DOHH2 (cell line): Measurements from ENCODE around the gene PCAT6.

ENCODE experiments used
- H3F3A ChIP-seq: fragments of 200-600 bp; sonication (generic), shearing (Covaris generic); 2 replicates; pipeline ENCODE4 v1.6.0; 2016; ENCODE audit warnings: antibody characterized with exemption, mild to moderate bottlenecking; ENCODE audit not compliant: control insufficient read depth, insufficient read depth
- H3K27ac ChIP-seq: fragments of 200-600 bp; sonication (generic); 2 replicates; pipeline ENCODE4 v1.5.1; 2014; ENCODE audit warnings: low read depth, mild to moderate bottlenecking, low read length, moderate library complexity
- H3K27me3 ChIP-seq: fragments of 200-600 bp; sonication (generic); 2 replicates; pipeline ENCODE4 v1.6.1; 2014; ENCODE audit warnings: mild to moderate bottlenecking, low read length, mixed read lengths; ENCODE audit not compliant: control insufficient read depth
- H3K36me3 ChIP-seq: fragments of 200-600 bp; sonication (generic); 2 replicates; pipeline ENCODE4 v1.6.1; 2014; ENCODE audit warnings: mild to moderate bottlenecking, low read length, moderate library complexity, mixed read lengths; ENCODE audit not compliant: control insufficient read depth
- H3K4me1 ChIP-seq: fragments of 200-600 bp; sonication (generic); 2 replicates; pipeline ENCODE4 v1.6.1; 2014; ENCODE audit warnings: mild to moderate bottlenecking, low read length, mixed read lengths; ENCODE audit not compliant: control insufficient read depth
- H3K4me2 ChIP-seq: fragments of 200-600 bp; sonication (generic); 2 replicates; pipeline ENCODE4 v1.6.0; 2014; ENCODE audit warnings: mild to moderate bottlenecking, low read length, moderate library complexity
- H3K4me3 ChIP-seq: fragments of 200-600 bp; sonication (generic); 2 replicates; pipeline ENCODE4 v1.5.1; 2014; ENCODE audit warnings: mild to moderate bottlenecking, low read length, mixed read lengths
- H3K79me2 ChIP-seq: fragments of 200-600 bp; sonication (generic); 2 replicates; pipeline ENCODE4 v1.6.1; 2014; ENCODE audit warnings: mild to moderate bottlenecking, low read length, mixed read lengths; ENCODE audit not compliant: control insufficient read depth
- H3K9me2 ChIP-seq: fragments of 200-600 bp; sonication (generic); replicated peaks from 2 replicates; pipeline ENCODE4 v1.6.1; 2014; ENCODE audit warnings: mild to moderate bottlenecking, low read length, mixed read lengths; ENCODE audit not compliant: control insufficient read depth
- H3K9me3 ChIP-seq: fragments of 200-600 bp; sonication (generic); 2 replicates; pipeline ENCODE4 v1.6.1; 2014; ENCODE audit warnings: antibody characterized with exemption, low read length, mixed read lengths; ENCODE audit not compliant: control insufficient read depth, insufficient read depth
- H4K20me1 ChIP-seq: fragments of 200-600 bp; sonication (generic); 2 replicates; pipeline ENCODE4 v1.6.0; 2014; ENCODE audit warnings: low read depth, mild to moderate bottlenecking, antibody characterized with exemption, low read length, moderate library complexity; ENCODE audit not compliant: control insufficient read depth, insufficient read depth
- EZH2phosphoT487 ChIP-seq: fragments of 200-600 bp; sonication (generic); IDR thresholded peaks from 2 replicates; pipeline ENCODE4 v1.6.1; 2017; ENCODE audit warnings: borderline replicate concordance, mild to moderate bottlenecking, antibody characterized with exemption, low read length, moderate library complexity, mixed read lengths
- TF ChIP-seq, protein P1 (sequence below): fragments of 200-600 bp; sonication (generic); IDR thresholded peaks from one replicate; pipeline ENCODE4 v1.5.1; 2014; ENCODE audit warnings: antibody characterized with exemption, mild to moderate bottlenecking, low read depth, low read length; ENCODE audit not compliant: poor library complexity, severe bottlenecking

The PCAT6 gene

DNA sequence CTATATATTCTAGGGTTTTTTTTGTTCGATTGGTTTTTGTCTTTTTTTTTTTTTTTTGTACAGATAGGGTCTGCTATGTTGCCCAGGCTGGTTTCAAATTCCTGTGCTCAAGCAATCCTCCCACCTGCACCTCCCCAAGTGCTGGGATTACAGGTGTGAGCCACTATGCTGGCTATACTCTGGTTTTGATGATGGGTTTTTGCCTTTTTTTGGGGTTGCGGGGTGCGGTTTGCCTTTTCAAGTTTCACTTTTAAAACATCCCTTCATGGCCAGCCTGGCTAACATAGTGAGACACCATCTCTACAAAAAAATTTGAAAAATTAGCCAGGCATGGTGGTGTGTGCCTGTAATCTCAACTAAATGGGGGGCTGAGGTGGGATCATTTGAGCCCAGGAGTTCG, 12.5 kb upstream of the PCAT6 start:
- Histone ChIP-seq H3F3A (no peaks in the 10 kb centered on the region), H3K9me2 (no peaks in the 10 kb centered on the region), H3K36me3 (no peaks in the 10 kb centered on the region), H3K79me2 (no peaks in the 10 kb centered on the region), H3K27me3 (peaks cover 39% of the 10 kb centered on the region), H3K4me3 (no peak overlapping the region), H3K9me3 (no peaks in the 10 kb centered on the region), H4K20me1 (no peaks in the 10 kb centered on the region), H3K4me1 (no peaks in the 10 kb centered on the region), H3K27ac (no peak overlapping the region), H3K4me2 (no peak overlapping the region)
- TF ChIP-seq EZH2phosphoT487 = no peak

DNA sequence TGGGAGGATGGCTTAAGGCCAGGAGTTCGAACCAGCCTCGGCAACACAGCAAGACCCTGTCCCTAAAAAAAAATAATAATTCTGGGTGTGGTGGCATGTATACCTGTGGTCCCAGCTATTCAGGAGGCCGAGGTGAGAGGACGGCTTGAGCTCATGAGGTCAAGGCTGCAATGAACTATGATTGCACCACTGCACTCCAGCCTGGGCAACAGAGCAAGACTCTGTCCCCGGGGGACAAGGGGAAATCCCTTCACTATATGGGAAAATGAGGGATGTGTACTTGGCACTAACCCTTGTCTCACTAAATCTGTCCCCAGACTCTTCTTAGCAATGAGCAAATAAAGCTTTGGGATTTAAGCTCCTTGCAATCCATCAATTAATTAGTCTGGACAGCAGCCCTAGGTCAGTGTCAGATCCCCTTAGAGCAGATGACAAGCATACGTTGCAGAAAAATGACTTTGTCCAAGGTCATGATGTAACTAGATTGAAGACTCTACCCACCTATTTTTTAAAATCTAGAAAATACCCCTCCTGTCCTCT, 11.9 kb upstream of the PCAT6 start:
- H4K20me1 ChIP-seq = no peaks in the 10 kb centered on the region
- no peaks in the 10 kb centered on the region for H3K4me1 ChIP-seq

DNA sequence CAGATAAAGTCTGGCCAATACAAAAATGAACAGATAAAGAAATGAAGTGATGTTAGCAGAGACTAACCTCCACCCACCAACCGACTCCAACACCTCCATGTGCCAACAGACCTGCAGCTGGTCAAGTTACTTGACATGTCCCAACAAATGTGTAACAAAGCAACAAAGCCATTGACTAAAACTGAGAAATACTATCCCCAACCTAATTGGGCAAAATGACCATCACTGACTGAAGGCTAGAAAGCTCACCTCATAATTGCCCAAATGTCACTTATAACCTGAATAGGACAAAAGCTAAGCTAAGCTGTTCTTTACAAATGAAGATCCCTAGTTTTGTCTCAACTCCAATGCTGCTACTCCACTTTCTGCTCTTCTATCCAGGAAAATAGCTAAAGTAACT, 10.0 kb upstream of the PCAT6 start:
- no peak for TF ChIP-seq EZH2phosphoT487
- TF ChIP-seq, protein P1, sequence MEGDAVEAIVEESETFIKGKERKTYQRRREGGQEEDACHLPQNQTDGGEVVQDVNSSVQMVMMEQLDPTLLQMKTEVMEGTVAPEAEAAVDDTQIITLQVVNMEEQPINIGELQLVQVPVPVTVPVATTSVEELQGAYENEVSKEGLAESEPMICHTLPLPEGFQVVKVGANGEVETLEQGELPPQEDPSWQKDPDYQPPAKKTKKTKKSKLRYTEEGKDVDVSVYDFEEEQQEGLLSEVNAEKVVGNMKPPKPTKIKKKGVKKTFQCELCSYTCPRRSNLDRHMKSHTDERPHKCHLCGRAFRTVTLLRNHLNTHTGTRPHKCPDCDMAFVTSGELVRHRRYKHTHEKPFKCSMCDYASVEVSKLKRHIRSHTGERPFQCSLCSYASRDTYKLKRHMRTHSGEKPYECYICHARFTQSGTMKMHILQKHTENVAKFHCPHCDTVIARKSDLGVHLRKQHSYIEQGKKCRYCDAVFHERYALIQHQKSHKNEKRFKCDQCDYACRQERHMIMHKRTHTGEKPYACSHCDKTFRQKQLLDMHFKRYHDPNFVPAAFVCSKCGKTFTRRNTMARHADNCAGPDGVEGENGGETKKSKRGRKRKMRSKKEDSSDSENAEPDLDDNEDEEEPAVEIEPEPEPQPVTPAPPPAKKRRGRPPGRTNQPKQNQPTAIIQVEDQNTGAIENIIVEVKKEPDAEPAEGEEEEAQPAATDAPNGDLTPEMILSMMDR = no peak
- Histone ChIP-seq H3K4me1 (no peaks in the 10 kb centered on the region), H3K79me2 (no peaks in the 10 kb centered on the region), H3K4me3 (no peak overlapping the region), H3K9me2 (no peaks in the 10 kb centered on the region), H3K27ac (no peak overlapping the region), H3K4me2 (no peak overlapping the region), H3K27me3 (peaks cover 35% of the 10 kb centered on the region), H3K36me3 (no peaks in the 10 kb centered on the region), H3K9me3 (no peaks in the 10 kb centered on the region), H4K20me1 (no peaks in the 10 kb centered on the region), H3F3A (no peaks in the 10 kb centered on the region)

More for the DNA sequence above, 11.9 kb upstream of the PCAT6 start:
- no peak for TF ChIP-seq EZH2phosphoT487
- TF ChIP-seq, protein P1 = no peak
- no peaks in the 10 kb centered on the region for H3K9me2 ChIP-seq
- H3K4me3 ChIP-seq = no peak overlapping the region
- H3K27ac ChIP-seq = no peak overlapping the region
- no peak overlapping the region for H3K4me2 ChIP-seq
- H3F3A ChIP-seq = no peaks in the 10 kb centered on the region
- no peaks in the 10 kb centered on the region for H3K36me3 ChIP-seq
- no peaks in the 10 kb centered on the region for H3K79me2 ChIP-seq
- H3K9me3 ChIP-seq = no peaks in the 10 kb centered on the region
- peaks cover 37% of the 10 kb centered on the region for H3K27me3 ChIP-seq

DNA sequence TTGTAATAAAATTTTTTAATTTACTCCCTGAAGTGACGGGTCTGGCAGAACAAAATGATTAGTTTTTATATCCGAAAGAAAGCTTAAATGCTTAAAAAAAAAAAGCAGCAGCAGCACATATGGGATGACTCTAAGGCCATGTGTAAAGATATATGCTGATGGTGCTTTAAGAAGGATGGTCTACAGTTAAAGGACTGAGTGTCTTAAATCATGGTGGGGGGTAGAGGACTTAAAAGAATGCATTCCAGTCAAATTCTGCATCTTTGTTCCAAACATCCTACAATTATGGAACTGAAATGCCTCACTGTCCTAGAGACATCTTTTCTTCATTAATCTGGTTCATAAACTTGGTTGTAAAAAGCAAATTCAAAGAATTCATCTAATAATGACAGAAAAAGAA, 9.6 kb upstream of the PCAT6 start:
- Histone ChIP-seq H3K9me2 (no peaks in the 10 kb centered on the region), H3K4me3 (no peak overlapping the region), H3K27me3 (peaks cover 37% of the 10 kb centered on the region), H3F3A (no peaks in the 10 kb centered on the region), H3K36me3 (no peaks in the 10 kb centered on the region), H3K4me1 (no peaks in the 10 kb centered on the region), H3K9me3 (no peaks in the 10 kb centered on the region), H3K27ac (no peak overlapping the region), H3K79me2 (no peaks in the 10 kb centered on the region), H4K20me1 (no peaks in the 10 kb centered on the region), H3K4me2 (no peak overlapping the region)
- TF ChIP-seq, protein P1 = no peak
- TF ChIP-seq EZH2phosphoT487 = no peak
